Stimulated activated CD4-positive, alpha-beta T cell treated with anti-CD3 and anti-CD28 coated beads, Interleukin-12 subunit alpha, Interleukin-12 subunit beta, amount 100 ng/mL, for 24 hours (primary cell): Measurements from ENCODE around the gene PTAFR.

Experiments used
- DNase-seq, 2 experiments: peaks; one replicate each; pipeline ENCODE4 v3.0.0-alpha.2; 2020; ENCODE audit warnings: low read depth in 2 of 2

The PTAFR gene, protein sequence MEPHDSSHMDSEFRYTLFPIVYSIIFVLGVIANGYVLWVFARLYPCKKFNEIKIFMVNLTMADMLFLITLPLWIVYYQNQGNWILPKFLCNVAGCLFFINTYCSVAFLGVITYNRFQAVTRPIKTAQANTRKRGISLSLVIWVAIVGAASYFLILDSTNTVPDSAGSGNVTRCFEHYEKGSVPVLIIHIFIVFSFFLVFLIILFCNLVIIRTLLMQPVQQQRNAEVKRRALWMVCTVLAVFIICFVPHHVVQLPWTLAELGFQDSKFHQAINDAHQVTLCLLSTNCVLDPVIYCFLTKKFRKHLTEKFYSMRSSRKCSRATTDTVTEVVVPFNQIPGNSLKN

DNA sequence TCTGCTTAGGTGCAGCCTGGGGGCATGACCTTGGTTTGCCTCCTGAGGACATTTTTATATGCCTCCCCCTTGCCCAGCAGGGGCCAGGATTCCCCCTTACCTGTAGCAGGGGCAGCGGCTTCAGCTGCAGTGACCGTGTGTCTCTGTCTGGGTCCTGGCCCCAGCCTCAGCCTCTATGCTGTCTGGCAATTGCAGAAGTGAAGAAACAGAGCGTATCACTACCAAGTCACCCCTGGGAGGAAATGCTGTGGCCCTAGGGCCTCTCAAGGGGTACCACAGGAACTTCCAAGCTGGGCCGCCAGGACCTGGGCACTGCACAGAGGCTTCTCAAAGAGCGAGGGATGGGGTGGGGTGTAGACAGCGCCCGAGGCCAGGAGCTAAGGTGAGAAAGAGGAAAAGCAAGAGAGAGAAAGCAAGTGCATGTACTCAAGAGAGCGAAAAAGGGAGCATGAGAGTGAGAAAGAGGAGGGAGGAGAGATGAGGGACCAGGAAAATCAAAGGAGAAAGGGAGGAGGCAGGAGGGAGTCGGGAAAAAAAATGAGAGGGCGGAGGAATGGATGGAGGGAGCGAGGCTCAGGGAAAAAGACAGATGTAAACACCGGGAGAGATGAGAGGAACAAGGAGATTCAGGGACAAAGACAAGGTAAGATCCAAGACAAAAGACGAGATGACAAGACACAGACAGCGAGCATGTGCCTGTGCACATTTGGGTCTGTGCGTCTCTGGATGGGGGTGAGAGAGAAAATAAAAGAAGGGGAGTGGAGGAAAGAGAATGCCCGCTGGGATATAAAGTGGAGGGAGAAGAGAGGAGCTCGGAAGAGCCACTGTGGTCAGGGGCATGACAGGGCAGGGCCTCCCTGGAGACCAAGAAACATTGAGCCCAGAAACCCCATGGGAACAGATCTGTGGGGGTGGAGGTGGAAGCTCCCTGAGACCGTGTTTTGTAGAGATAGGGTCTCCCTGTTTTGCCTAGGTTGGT is at the start of gene PTAFR:
Gene PTAFR (minus strand): TSS at position 199 of the 979 bp plus-strand sequence. CDS start 25,669 bp downstream, outside the sequence.
- no peak for DNase-seq

DNA sequence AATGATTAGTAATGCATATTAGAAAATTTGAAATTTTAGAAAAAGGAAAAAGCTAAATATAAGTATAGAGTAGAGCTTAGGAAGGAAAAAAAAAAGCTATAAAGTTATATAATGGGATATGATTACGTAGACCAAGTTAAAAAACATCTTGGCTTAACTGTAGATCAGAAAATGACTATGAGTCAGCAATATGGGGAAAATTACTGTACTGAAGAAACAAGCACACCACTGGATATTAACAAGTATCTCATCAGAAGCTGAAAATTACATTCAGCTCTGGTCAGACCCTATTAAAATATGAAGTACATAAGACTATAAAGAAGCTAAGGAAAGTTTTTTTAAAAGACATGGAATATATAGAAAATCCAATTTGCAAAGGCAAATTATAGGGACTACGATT is 36.8 kb upstream of the PTAFR start:
- no peak for DNase-seq

DNA sequence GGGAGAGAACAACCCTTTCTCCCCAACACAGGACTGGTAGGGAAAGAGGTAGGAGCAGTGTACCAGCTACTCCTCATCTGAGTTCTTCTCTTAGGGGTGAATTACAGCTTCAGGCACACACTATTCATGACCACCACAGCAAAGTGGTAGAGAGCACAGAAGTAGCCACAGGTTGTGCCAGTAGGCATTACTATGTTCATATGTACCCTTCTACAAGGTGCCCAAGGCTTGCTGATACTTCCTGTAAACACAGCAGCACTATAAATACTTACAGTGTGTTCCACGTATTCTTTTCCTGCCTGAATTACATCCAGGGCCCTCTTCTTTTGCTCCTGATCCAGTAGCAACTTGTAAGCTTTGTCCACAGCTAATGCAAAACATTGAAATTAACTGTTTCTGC is 33.2 kb upstream of the PTAFR start:
- no peak for DNase-seq

DNA sequence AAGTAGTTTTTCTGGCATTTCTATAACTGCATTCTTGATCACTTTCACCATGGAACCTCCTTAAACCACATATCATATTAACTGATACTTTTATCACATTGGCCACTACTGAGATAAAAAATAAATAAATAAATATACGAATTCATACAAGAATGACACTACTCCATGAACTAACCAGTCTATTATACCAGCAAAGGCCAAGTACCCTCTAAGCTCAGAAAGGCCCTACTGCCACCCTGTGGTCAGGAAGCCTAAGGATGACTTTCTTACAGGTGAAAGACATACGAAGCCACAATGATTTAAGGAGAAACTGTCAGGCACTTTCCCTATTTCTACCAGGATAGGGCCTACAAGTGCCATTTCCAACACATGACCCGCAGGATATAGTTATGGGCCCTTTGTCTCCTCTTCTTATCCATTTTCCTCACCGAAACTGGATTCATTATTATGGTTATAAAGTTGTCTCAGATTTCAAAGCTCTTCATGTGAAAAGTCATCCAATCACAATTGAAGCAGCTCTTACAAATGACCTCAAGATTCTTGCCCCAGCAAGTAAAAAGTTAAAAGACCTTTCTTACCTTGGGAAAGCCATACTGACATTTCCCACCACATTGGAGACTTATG is 32.4 kb upstream of the PTAFR start:
- DNase-seq: peak; percentile 33 to 35

DNA sequence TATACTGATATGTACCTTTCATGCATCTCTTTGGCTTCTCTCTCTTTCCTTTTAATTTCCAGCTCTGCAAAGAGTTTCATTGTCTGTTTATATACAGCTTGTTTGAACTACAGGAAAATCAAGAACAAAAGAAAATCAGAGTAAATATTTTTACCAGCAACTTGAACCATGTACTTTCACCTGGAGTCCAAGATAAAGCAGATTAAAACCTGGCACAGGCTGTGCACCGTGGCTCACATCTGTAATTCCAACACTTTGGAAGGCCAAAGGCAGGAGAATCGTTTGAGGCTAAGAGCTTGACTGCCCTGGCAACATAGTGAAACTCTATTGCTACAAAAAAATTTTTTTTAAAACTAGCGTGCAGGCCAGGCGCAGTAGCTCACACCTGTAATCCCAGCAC is 28.8 kb upstream of the PTAFR start:
- no peak for DNase-seq

DNA sequence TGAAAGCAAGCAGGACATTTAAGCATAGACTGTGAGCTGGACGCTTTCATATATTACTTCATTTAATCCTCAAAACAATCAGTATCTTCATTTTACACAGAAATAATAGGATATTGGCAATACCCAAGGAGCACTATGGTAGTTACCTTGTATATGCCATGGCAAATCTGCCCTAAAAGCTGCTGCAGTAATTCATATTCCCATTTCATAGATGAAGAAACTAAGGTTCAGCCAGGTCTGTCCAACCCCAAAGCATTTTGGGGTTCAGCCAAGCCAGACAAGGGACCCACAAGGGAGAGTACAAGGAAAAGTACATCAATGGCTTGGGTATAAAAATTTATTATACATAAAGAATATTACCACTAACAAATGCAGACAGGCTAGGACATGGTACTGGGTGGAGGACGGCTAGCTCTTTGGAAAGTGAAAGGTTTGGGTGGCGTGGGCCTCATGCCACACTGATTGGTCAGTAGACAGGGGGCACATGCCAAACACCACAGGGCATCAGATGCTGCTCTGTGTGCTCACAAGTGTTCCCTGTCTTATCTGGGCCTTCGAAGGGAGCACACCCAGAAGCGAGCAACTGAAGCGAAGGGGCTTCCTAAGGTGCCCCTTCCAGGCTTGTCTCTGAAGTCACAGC is 23.9 kb upstream of the PTAFR start:
- no peak for DNase-seq

DNA sequence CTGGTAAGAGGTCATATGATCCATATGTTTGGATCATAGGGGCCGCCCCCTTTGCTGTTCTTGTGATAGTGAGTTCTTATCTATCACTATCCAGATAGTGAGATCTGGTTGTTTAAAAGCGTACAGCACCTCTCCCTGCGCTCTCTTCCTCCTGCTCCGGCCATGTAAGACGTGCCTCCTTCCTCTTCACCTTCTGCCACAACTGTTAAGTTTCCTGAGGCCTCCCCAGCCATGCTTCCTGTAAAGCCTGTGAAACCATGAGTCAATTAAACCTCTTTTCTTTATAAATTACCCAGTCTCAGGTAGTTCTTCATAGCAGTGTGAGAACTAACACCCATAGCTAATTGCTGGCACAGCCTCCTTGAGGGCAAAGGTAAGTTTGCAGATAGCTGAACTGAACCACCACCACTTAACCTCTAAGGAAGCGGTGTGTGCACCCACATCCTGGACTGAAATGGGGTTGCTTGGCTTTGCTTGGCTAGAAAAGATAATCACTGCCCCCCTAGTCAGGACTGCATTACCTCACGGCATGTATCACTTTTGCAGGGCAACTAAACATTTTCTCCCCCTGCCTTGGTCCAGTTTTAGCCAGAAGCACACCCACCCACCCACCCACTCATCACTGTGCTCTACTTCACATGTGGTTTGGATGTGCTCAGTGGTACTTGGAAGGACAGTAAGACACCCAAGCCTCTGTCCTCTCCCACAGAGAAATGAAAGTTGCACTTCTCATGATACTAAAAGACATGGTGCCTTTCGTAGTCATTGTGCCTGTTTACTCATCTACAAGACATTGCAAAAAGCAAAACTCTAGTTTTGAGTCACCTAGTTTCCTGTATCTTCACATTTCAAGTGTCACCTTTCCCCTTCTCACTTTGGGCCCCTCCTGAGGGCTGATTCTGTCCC is 23.1 kb upstream of the PTAFR start:
- peak; percentile 11 to 46 for DNase-seq

DNA sequence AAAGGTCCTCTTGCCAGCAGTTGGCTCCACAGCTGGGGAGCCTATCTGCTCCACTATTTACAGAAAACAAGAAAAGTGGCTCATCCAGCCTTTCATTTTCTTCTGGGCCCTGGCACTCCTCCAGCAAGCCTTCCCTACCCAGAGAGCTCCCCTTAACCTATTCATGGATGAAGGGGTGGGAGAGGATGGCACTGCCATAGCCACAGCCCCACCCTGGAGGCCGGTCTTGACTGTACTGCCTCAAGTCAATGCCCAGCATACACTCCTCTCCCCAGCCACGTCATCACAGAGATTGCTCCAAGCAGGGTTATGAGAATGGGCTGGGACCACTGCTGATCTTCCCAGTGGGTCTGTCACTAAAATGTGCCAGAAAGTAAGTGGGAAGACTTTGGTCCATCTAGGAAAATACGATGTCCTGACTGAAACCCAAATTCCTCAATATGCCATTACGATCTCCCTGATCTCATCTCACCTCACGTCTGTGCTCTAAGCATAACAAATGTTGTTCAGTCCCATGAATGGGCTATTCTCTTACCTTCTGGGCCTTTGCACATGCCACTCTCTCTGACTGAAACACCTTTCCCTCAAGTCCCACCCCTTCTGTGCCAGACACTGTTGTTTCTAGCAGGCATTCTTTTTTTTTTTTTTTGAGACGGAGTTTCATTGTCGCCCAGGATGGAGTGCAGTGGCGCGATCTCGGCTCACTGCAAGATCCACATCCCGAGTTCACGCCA is 21.4 kb upstream of the PTAFR start:
- DNase-seq: no peak

DNA sequence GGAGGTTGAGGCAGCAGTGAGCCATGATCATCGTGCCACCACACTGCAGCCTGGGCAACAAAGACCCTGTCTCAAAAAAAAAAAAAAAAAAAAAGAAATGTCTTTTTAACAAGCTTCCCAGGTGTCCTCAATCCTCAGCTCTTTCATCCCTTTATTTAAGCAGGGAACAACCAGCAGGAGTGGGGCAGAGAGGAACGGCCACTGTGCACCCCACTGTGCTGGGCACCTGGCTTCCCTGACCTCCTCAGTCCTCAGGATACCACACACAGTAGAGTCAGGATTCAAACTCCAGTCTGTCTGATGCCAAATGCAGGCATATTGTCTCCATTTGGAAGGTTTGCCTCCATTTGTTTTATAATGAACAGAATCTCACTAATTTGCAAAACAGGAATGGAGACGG is 19.8 kb upstream of the PTAFR start:
- DNase-seq: no peak

DNA sequence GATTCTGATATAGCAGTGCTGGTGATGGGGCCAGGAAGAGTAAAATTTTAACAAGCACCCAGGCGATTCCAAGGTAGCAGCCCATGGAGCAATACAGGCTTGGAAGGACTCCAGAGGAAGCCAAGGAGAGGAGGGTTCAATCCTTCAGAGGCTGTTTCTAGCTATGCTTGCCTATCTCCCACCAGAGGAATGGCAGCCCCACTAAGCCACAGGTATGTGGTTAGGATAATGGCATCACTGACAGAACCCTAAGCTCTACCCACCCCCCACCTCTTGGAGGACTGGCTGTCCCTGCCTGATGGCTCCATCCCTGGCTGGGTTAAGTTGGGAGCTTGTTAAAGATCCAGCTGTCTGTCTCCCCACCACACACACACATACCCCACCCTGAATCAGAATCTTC is 19.3 kb upstream of the PTAFR start:
- no peak for DNase-seq

DNA sequence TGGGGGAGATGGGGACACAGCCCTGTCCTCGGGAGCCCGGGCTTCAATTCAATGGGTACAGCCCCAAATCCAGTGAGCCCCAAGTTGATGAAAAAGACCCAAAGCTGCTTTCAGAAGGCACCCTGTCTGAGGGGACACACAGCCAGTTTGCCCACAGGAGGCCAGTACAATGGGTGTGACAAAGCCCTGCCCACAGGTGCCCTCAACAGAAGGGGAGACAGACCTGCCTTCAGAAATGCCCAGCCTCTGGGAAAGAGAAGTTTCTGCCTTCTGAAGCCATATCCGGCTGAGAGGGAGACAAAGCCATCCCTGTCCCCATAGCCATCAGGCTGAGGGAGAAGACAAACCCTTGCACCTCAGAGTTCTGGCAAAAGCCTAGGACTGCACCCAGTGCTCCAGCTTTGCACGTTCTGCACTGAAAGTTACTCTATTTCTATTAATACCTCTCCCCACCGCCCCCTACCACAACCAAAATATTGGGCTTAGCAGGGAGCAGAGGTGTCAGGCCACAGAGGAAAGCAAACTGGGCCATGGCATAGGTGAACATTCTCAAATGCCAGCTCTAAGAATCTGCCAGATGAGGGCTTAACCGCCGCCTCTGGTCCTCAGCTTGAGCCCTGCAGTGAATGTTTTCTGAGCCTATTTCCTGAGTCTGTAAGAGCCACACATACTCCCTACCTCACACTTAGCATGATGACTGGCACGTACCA is 18.0 kb upstream of the PTAFR start:
- DNase-seq: no peak

DNA sequence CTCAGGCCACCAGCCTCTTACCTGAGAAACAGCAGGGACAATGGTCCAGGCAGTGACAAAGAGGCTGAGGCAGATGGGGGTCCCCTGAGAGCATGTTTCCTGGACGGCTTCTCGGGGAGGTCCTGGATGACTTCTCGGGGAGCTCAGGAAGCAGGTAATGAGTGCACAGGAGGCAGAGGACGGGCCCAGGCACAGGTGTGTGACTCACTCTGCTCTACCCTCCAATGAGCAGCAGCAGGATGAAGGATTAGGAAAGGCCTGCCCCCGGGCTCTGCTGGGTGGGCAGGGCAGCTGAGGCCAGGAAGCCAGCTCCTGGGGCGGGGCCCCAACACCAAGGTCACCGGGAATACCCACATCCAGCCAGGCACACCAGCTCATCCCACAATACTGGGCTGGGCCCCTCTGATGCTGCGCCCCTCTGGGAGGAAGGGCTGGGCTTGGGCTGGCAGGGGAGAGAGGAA is 17.2 kb upstream of the PTAFR start:
- DNase-seq: no peak

DNA sequence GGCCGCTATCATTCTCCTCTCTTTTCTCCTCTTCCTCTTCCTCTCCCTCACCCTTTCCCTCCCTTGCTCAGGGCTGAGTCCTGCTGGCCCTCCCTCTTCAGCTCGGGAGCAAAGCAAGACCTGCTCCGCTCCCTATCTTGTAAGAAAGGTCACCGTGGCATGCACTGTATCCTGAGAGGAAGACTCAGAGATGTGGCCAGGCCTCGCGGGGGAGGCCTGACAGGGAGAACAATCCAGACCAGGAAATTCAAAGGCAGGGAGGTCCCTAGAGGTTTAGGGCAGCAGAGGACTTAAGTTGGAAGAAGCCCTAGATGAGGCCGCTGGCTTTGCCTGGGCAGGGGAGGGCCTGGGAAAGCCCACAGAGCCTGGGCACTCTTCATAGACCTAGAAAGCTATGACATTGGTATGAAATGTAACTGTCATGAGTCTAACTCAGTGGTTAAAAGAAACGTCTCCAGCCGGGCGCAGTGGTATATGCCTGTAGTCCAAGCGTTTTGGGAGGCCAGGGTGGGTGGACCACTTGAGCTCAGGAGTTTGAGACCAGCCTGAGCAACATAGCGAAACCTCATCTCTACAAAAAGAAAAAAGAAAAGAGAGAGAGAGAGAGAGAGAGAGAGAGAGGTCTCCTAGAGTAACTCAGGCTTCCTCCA is 14.6 kb upstream of the PTAFR start:
- DNase-seq: no peak

DNA sequence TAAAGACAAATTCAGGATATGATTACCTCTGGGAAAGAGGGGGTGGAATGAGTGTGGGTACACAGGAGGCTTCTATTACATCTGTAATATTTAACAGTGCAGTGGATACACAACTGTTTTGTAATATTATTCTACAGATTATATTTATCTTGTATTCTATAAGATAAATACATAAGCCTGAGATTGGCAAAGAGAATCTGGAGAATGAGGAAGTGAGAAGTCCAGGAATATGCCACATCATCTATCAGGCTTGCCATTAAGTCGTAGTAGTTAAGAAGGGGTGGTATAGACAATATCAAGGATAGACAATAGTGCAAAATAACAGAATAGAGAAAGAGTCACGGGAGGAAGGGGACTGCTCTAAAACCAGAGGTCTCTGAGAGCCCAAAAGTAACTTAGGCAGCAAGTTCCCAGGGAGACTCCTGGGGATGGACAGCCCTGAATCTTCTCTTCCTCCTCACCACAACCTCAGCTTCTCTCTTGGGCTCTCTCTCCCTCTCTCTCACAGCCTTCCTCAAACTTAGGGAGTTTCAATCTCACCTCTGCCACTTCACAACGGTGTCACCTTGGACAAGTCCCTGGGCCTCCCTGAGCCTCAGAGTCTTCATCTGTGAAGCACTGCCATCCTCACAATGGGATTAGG is 14.0 kb upstream of the PTAFR start:
- DNase-seq: no peak

DNA sequence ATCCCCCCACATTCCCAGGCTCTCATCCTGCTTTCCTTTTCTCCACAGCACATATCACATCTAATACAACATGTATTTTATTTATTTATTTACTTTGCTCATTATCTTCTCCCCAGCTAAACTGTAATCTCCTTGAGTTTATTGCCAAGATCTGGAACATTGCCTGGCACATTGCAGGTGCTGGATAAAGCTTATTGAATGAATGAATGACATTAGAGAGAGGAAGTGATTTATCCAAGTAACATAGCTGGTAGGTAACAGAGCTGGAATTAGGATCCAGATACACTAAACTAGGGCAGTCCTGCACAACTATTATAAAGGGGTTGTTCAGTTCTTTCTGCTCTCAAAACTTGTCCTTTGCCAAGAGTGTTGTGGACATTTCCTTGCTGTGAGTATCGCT is 8.6 kb upstream of the PTAFR start:
- DNase-seq: no peak

DNA sequence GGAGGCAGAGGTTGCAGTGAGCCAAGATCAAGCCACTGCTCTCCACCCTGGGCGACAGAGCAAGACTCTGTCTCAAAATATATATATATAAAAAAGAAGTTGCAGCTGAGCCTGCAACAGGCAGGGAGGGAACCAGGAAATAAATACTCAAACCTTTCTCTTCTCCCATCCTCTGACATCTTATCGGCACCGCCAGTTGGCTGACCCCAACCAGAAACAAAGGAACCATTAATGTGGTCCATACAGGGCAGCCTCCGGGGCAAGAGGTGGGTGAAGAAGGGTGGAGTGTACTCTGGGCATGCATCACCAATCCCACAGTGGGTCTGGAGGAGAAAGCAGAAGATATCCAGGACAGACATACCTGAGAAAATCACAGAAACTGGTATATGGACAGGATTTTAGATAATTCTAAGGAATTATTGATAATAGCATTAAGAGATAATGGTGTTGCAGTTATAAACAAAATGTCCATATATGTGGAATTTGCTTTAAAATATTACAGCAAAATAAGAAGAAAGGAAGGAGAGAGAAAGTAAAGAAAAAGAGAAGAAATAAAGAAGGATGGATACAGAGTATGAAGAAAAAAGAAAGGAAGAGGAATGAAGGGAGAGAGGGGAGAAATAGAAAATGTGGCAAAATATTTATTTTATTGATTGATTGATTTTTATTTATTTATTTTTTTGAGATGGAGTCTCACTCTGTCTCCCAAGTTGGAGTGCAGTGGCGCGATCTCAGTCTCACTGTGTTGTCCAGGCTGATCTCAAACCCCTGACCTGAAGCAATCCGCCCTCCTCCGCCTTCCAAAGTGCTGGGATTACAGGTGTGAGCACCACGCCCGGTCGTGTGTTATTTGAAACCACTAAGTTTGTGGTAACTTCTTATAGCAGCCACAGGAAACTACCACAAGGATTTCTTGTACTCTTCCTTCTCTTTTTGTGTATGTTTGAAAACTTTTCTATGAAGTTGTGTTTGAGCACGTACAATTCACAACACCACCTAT is 4.1 kb upstream of the PTAFR start:
- DNase-seq: no peak
